ENCODE data around the gene TAF15. TPM values are rescaled to one million over a fixed set of nuclear protein-coding genes. Genes with fewer than 3 reads are reported as not detected.

The TAF15 gene
- total RNA-seq, 4 donors from 2014 or later = 33.2 to 80.2 (median 64.0) TPM

- no peak for ATAC-seq (ENCODE audit: low FRiP score)
- TF ChIP-seq CTCF (IDR thresholded peaks at IDR 0.05) = no peak
- DNase-seq (ENCODE audit: low spot score) = no peak
Observed at GRCh38 chr17:35795871-35796265, 13.4 kb upstream of the TAF15 start.

GRCh38 chr17:35796942-35797341, 12.3 kb upstream of the TAF15 start:
- no peak for TF ChIP-seq CTCF (IDR thresholded peaks at IDR 0.05)
- ATAC-seq (ENCODE audit: low FRiP score) (no peak), DNase-seq (ENCODE audit: low spot score) (no peak)

GRCh38 chr17:35797370-35797769, 11.9 kb upstream of the TAF15 start:
- DNase-seq (ENCODE audit: low spot score) = no peak
- ATAC-seq (ENCODE audit: low FRiP score) = no peak
- no peak for TF ChIP-seq CTCF (IDR thresholded peaks at IDR 0.05)

GRCh38 chr17:35797918-35798317, 11.4 kb upstream of the TAF15 start:
- DNase-seq (ENCODE audit: low spot score) (no peak), ATAC-seq (ENCODE audit: low FRiP score) (no peak)
- TF ChIP-seq CTCF (IDR thresholded peaks at IDR 0.05) = no peak

DNA sequence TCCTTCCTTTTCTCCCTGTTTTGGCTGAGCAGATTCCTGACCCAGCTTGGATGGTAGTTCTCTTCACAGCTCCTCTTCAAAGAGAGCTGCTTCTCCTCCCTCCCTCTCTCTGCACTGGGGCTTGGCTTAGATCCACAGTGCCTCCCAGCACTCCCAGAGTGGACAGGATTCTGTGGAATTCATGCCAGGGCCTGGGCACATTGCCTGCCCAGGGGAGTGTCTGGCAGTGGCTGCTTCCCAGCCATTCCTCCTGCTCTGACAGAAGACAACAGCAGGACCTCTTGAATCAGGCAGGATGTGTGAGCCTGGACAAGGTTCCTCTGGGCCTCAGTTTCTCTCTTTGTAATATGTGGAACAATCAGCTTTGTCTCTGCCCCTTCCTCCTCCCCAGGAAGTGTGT, 9.3 kb upstream of the TAF15 start:
- no peak for TF ChIP-seq CTCF (IDR thresholded peaks at IDR 0.05)
- ATAC-seq (ENCODE audit: low FRiP score) = peak; percentile 46
- DNase-seq (ENCODE audit: low spot score) = no peak

- DNase-seq (ENCODE audit: low spot score) (no peak), ATAC-seq (ENCODE audit: low FRiP score) (peak; percentile 4)
- no peak for TF ChIP-seq CTCF (IDR thresholded peaks at IDR 0.05)
Observed at GRCh38 chr17:35801583-35802224, 7.6 kb upstream of the TAF15 start.

- no peak for DNase-seq (ENCODE audit: low spot score)
Observed at GRCh38 chr17:35804658-35805192, 4.6 kb upstream of the TAF15 start.

More at GRCh38 chr17:35804658-35805192, 4.6 kb upstream of the TAF15 start:
- ATAC-seq (ENCODE audit: low FRiP score) = peak; percentile 78
- peak in 1 of 3 donors; percentile 46 for TF ChIP-seq CTCF (IDR thresholded peaks at IDR 0.05)
